Right ventricle myocardium inferior (tissue), 1 donor: ENCODE data around the gene GSTCD. TPM values are rescaled to one million over a fixed set of nuclear protein-coding genes. Genes with fewer than 3 reads are reported as not detected.
"Not testable (repeated sequence)": the region's sequence is repeated elsewhere in the genome, so short reads cannot be mapped to it uniquely, and the experiment has no call there.

Experiments used
- ATAC-seq: fragments of 200-7000 bp; cut with Tn5 transposase; one replicate; pipeline ENCODE4 v1.9.1; 2020; ENCODE audit warnings: mild to moderate bottlenecking, moderate library complexity
- DNase-seq: peaks from one replicate; pipeline ENCODE4 v3.0.0; 2021; ENCODE audit errors: missing footprints
- intact Hi-C: fragments of 100-400 bp; cut with DNase I; formaldehyde crosslinking; loops from one replicate; pipeline ENCODE4 v1.11.0; 2022
- long read RNA-seq: library from polyadenylated mRNA; unstranded; transcript quantifications from one replicate; pipeline ENCODE4 v2.0.0, GENCODE V29; 2021
- total RNA-seq: library from RNA; stranded (reverse); fragmentation: NEBNext Ultra II Directional; extraction: Animal tissue kit (Norgen Biotek cat#: 25700); gene quantifications from one replicate; pipeline ENCODE4 v1.2.1, GENCODE V29; 2021
- donor health status: DM: no; HTN: yes; CAD: no; lungs with severe emphysema.

GSTCD gene
- total RNA-seq: 3.8 TPM
- long read RNA-seq: 0 reads

DNA sequence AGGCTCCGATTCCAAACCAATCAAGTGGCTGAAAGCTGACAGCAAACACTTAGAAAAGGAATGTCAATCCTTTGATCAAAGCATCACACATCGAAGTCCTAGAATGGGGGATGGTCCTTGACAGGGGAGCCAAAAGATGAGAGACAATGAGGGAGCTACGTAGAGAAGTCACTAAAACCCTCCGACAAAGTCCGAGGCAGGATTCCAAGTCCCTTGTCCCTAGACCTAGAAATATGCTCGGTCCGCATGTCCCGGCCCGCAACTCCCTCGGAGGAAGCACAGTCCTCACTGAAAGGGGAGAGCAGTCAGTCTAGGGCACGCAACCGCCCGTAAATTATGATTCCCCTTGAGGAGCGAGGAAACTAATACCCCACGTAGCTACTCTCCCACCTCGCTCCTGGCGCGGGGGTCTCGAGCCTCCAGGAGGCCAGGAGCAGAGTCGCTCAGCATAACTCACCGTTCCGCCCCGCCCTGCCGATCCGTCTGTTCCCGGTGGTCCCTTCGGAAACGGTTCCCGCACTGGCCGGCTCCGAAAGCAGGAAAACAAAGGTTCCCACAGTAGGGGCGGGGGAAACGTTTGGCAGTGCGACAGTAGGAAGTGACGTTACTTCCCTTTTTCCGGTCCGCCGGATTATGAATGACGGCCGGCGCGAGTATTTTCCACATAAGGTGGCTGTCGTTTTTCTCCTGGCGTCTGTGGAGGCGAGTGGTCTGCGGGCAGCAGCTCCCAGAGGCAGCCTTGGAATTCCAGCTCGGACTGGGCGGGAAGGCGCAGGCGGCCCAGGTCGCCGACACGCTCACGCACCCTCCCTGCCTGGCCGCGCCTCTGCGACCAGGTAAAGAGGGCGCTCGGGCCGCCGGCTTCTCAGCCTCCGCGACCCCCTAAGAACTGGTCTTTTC lies at the start of gene GSTCD, which contains the start of gene INTS12:
TSS of gene GSTCD (plus strand) at position 604 of the 900 bp plus-strand sequence. CDS start 8,830 bp downstream, outside the sequence.
TSS of gene INTS12 (minus strand) at position 509 of the 900 bp plus-strand sequence. CDS start 8,684 bp downstream, outside the sequence.
- intact Hi-C loops: no loop called here
- DNase-seq: peak; percentile 93

DNA sequence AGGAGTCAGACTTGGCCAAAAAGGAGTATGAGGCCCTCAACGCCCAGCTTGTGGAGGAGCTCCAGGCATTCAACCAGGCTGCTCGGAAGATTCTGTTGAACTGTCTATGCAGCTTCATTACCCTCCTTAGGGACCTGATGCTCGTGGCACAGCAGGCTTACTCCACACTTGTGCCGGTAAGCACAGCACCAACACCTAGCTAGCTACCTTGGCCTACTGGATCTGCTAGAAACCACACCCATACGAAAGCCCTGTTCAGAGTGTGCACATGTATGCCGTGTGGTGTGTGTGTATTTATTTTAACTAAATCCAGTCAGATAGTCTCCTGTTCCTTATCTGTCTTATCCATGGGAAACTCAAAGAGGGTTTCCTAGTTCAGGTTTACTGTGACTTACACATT lies 49.4 kb upstream of the GSTCD start:
- ATAC-seq (no peak), DNase-seq (no peak)
- intact Hi-C loops: no loop called here

More for the DNA sequence above, at the start of gene GSTCD, which contains the start of gene INTS12:
- ATAC-seq: peak; percentile 98

- intact Hi-C loops: no loop called here
- DNase-seq: no peak
- no peak for ATAC-seq
Observed at GRCh38 chr4:105661028-105661427, 47.6 kb upstream of the GSTCD start.

DNA sequence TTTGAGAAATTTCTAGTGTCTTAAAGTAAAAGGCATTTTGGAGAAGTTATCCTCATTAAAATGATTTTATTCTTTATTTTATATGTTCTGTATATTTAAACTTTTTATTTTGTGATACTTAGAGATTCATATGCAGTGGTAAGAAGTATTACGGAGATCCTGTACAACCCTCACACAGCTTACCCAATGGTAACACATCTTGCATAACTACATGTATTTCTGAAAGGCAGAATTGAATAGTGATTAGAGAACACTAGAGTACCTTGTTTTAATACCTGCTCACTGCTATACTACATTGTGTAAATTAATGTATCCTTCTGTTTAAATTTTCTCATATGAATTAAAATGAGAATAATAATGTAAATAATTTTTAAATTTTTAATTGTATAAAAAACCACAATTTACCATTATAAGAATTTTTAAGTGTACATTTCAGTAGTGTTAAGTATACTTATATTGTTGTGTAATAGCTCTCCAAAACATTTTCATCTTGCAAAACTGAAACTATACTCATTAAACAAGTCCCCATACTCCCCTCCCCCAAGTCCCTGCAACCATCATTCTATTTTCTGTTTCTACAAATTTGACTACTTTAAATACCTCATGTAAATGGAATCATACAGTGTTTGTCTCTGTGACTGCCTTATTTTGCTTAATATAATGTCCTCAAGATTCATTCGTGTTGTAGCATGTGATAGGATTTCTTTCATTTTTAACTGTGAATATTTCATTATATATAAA lies 45.5 kb upstream of the GSTCD start:
- no peak for ATAC-seq
- DNase-seq: no peak
- intact Hi-C loops: no loop called here

DNA sequence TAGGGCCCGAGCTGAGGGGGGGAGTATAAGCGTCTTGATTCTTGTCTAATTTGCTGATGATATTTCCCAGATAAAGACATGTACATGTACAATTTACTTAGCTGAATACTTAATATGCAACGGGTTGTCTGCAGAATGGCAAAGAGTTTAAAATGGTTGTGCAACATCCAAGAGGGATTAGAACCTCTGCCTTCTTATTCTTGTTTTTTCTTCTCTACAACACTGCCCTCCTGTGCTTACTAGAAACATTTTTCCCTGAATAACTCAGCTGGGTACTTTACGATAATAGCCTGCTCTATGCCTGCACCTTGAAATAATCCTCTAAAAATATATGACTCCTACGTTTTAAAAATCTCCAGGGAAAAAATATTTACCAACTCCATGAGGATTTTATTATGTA lies 41.9 kb upstream of the GSTCD start:
- DNase-seq: no peak
- ATAC-seq: peak; percentile 67
- intact Hi-C loops: loop anchor here (2.0 kb wide), 1 partner anchor 146 kb away; no protein-coding TSS in a partner anchor

- ATAC-seq (no peak), DNase-seq (no peak)
- intact Hi-C loops: no loop called here
Observed at GRCh38 chr4:105670684-105671083, 37.9 kb upstream of the GSTCD start.

DNA sequence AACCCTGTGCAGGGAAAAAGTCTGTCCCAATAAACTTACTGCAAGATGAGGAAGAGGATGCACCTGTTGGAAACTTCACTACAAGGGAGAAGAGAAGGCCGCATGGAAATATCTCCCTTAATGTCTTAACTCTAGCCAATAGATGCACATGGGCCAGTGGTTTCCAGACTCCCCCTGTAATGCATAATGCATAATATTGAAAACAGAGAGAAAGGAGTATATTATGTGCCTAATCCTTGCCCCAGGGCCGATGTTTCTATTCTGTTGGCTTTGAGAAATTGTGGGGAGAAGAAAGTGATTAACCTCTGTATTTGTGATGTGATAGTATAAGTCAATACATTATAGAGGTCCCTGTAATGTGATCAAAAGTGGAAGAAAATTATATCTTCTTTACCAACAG lies 37.3 kb upstream of the GSTCD start:
- intact Hi-C loops: no loop called here
- no peak for DNase-seq
- no peak for ATAC-seq

DNA sequence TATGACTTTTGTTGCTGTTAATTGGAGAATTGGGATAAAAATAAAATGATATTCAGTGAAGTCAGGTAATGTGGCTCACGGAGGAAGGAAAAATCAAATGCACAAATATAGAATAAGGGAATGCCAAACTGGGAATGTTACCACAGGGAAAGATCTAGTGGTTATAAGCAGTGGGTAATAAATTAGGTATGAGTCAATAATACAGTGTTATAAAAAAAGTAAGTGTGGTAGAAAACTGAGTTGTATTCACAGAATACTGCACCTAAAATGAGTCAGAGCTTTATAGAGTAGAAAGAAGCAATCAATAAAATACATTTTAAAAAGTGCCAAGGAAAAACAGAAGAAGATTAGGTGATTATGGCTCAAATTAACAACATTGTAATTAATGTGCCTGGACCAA lies 34.6 kb upstream of the GSTCD start:
- intact Hi-C loops: no loop called here
- DNase-seq (no peak), ATAC-seq (no peak)

DNA sequence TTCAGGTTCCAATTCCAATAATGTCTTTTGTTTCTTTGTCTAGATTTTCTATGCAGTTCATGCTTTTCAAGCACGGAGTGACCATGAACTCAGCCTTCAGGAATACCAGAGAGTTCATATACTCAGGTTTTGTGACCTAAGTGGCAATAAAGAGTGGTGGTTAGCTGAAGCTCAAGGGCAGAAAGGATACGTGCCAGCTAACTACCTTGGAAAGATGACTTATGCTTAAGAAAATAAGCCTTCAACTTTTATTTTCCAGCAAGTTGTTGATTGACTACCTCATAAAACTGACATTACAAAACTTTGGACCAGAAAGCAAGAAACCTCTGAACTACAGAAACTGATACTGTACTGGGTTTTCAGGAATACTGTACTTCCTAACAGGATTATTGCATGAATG lies 30.9 kb upstream of the GSTCD start:
- DNase-seq (no peak), ATAC-seq (no peak)
- intact Hi-C loops: no loop called here

GRCh38 chr4:105679186-105679585 lies 29.4 kb upstream of the GSTCD start:
- DNase-seq: no peak
- intact Hi-C loops: no loop called here
- ATAC-seq: no peak

GRCh38 chr4:105683038-105683437 lies 25.5 kb upstream of the GSTCD start:
- DNase-seq (no peak), ATAC-seq (no peak)
- intact Hi-C loops: no loop called here

- ATAC-seq: no peak
- no peak for DNase-seq
- intact Hi-C loops: no loop called here
Observed at GRCh38 chr4:105686571-105686970, 22.0 kb upstream of the GSTCD start.

DNA sequence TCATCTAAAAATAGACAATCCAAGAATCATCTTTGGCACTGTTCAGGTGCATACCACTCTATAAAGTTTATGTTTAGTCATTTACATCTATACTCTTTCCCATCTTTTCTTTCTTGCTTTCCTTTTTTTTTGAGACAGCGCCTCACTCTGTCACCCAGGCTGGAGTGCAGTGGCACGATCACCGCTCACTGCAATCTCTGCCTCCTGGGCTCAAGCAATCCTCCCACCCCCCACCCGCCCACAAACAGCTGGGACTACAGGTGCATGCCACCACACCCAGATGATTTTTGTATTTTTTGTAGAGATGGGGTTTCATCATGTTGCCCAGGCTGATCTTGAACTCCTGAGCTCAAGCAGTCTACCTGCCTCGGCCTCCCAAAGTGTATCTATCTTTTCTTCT lies 13.8 kb upstream of the GSTCD start:
- ATAC-seq, DNase-seq, intact Hi-C loops: not testable (repeated sequence)

- intact Hi-C loops, DNase-seq: not testable (repeated sequence)
Observed at GRCh38 chr4:105695832-105696231, 12.8 kb upstream of the GSTCD start.

DNA sequence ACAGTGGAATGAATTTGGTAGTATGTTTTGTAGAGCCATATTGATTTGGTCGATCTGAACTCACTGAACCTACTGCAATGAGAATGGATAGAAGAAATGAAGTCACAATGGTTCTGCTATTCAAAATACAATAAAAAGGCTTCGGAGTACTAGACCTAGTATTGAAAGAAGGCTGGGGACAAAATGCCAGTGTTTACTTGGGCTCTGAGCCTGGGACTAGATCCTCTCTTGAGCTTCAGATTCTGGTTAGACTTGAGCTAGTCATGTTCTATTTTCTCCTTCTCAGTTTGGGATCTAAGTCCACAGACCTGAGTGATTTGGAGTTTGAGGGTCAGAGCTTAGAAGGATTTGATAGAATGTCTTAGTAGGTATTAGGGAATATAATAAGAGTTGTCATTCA lies 10.0 kb upstream of the GSTCD start:
- no peak for ATAC-seq
- intact Hi-C loops: no loop called here

More at GRCh38 chr4:105695832-105696231, 12.8 kb upstream of the GSTCD start:
- not testable (repeated sequence) for ATAC-seq

DNA sequence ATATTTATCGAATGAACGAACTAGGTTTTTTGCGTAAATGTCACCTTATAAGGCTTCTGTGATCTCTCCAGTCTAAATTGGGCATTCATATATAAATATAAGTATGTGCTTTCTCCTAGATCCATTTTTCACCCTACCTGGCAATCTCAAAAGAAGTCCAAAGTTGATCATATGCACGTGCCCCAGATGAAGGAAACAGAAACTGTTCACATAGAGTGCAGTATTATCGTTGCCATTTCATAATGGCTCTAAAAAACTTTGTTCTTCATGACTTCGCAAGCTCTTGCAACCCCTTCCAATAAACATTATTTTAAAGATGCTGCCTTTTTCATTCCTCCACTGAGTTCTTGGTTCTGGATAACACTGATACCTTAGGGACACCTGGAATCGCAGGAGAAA lies 803 bp upstream of the GSTCD start:
- DNase-seq: no peak
- intact Hi-C loops: no loop called here
- ATAC-seq: no peak

More for the DNA sequence above, 10.0 kb upstream of the GSTCD start:
- DNase-seq: no peak

DNA sequence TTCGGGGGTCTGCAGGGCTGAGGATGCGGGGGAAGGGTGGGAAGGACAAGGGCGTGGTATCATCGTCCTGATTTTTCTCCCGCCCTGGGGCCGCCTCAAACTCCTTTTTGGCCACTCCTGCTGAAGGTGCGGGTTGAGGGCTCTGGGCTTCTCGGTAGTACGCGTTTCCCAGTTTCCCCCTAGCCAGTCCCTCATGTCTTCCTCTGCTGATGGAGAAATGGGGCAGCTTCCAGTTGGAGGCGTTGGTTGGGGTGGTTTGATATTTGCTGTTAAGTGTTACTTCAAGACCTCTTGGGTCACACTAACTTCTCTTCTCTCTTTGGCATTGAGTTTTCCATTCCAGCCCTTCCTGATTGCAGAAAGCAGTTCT lies 482 bp downstream of the GSTCD start:
- intact Hi-C loops: no loop called here
- DNase-seq (no peak), ATAC-seq (peak; percentile 29)

GRCh38 chr4:105710012-105710600 lies 1.5 kb downstream of the GSTCD start:
- intact Hi-C loops: no loop called here
- ATAC-seq: no peak
- DNase-seq: no peak

- ATAC-seq: no peak
- intact Hi-C loops: no loop called here
- no peak for DNase-seq
Observed at GRCh38 chr4:105710678-105711077, 2.1 kb downstream of the GSTCD start.
